HepG2 (cell line): ENCODE data around the gene VASN. TPM values are rescaled to one million over a fixed set of nuclear protein-coding genes. Genes with fewer than 3 reads are reported as not detected.

Experiments used
- ATAC-seq: fragments of 200-7000 bp; cut with Tn5 transposase; 3 replicates; pipeline ENCODE4 v1.9.1; 2020; ENCODE audit warnings: mild to moderate bottlenecking, moderate library complexity
- BruUV-seq: library from RNA; stranded (reverse); fragments of 400-500 nt; replicated peaks from 2 replicates; lab custom pipeline; 2021; lab: Mats Ljungman, UMichigan
- CTCF ChIA-PET: fragments of 300-600 bp; formaldehyde crosslinking; extraction: SDS; loops from one replicate; lab custom pipeline; 2021; ENCODE audit warnings: low total read pairs, inconsistent platforms, low intra/inter-chr PET ratio; lab: Yijun Ruan, JAX
- POLR2A ChIA-PET: fragments of 350-600 bp; sonication (Branson Sonifier 250); formaldehyde crosslinking; loops from one replicate; lab custom pipeline; 2020; ENCODE audit warnings: antibody characterized with exemption, inconsistent platforms; lab: Yijun Ruan, JAX
- DNase-seq: peaks from one replicate; pipeline ENCODE4 v3.0.0-alpha.2; 2015; ENCODE audit warnings: low spot score
- FAIRE-seq: peaks from 3 replicates; lab custom pipeline; 2011; peaks lifted over from hg19 to GRCh38; lab: Jason Lieb, UNC
- H2AFZ ChIP-seq: one replicate; pipeline ENCODE4 v1.6.1; 2011; ENCODE audit warnings: low read length, inconsistent platforms
- H3K27ac ChIP-seq: fragments of 300-600 bp; 3 replicates; pipeline ENCODE4 v1.8.0; 2011; ENCODE audit warnings: mixed run types, mild to moderate bottlenecking, mixed read lengths, low read length, inconsistent platforms; ENCODE audit not compliant: insufficient read depth; ENCODE audit errors: extremely low read length
- H3K27me3 ChIP-seq, 2 experiments: fragments of 200-600 bp in 1 of 2; 2 replicates in 1 of 2; 3 replicates in 1 of 2; pipeline versions ENCODE4 v1.6.0 to v1.8.0; 2011; ENCODE audit warnings: low read length in 2 of 2, mild to moderate bottlenecking in 2 of 2, moderate library complexity in 2 of 2, inconsistent platforms in 1 of 2; ENCODE audit not compliant: insufficient read depth in 2 of 2, control insufficient read depth in 1 of 2
- H3K36me3 ChIP-seq, 2 experiments: fragments of 200-600 bp in 1 of 2; replicated peaks in 1 of 2; 2 replicates in 1 of 2; 3 replicates in 1 of 2; pipeline versions ENCODE4 v1.5.1 to v1.8.0; 2011; ENCODE audit warnings: low read length in 2 of 2, inconsistent platforms in 1 of 2; ENCODE audit not compliant: insufficient read depth in 2 of 2, control insufficient read depth in 1 of 2
- H3K4me1 ChIP-seq: 2 replicates; pipeline ENCODE4 v1.5.1; 2012; ENCODE audit warnings: low read length, inconsistent platforms; ENCODE audit not compliant: insufficient read depth
- H3K4me2 ChIP-seq: 2 replicates; pipeline ENCODE4 v1.6.0; 2011; ENCODE audit warnings: low read depth, low read length, inconsistent platforms
- H3K4me3 ChIP-seq, 3 experiments: fragments of 200-600 bp in 1 of 3; sonication (generic), shearing (Covaris generic) in 1 of 3; replicated peaks in 1 of 3; 2 replicates each; pipeline ENCODE4 v1.5.1; 2011 to 2016; ENCODE audit warnings: low read length in 3 of 3, inconsistent platforms in 2 of 3, low read depth in 2 of 3, mild to moderate bottlenecking in 2 of 3, control low read depth in 1 of 3, mixed read lengths in 1 of 3; ENCODE audit not compliant: insufficient read depth in 1 of 3
- H3K79me2 ChIP-seq: one replicate; pipeline ENCODE4 v1.6.1; 2011; ENCODE audit warnings: low read length, inconsistent platforms; ENCODE audit not compliant: insufficient read depth
- H3K9ac ChIP-seq: 2 replicates; pipeline ENCODE4 v1.6.0; 2011; ENCODE audit warnings: mild to moderate bottlenecking, low read depth, low read length, inconsistent platforms; ENCODE audit not compliant: insufficient read depth
- H3K9me3 ChIP-seq: 2 replicates; pipeline ENCODE4 v1.5.1; 2012; ENCODE audit warnings: mild to moderate bottlenecking, low read length
- H4K20me1 ChIP-seq: 2 replicates; pipeline ENCODE4 v1.6.0; 2011; ENCODE audit warnings: inconsistent platforms, mild to moderate bottlenecking, low read length, moderate library complexity; ENCODE audit not compliant: insufficient read depth
- AGO1 ChIP-seq: fragments of 200-400 bp; formaldehyde crosslinking; IDR thresholded peaks from 2 replicates; pipeline ENCODE4 v1.6.1; 2017; ENCODE audit warnings: mild to moderate bottlenecking, low read depth, low read length, moderate library complexity; ENCODE audit not compliant: poor library complexity, severe bottlenecking
- ATF1 ChIP-seq: IDR thresholded peaks from 2 replicates; pipeline ENCODE4 v1.6.1; 2016; ENCODE audit warnings: mild to moderate bottlenecking, control low read depth
- BRD4 ChIP-seq: sonication (generic); formaldehyde crosslinking; IDR thresholded peaks from 2 replicates; pipeline ENCODE4 v1.4.0; 2020; ENCODE audit warnings: missing genetic modification reagents
- KDM3A ChIP-seq: IDR thresholded peaks from 2 replicates; pipeline ENCODE4 v1.6.1; 2018; ENCODE audit warnings: low read depth, missing compliant biosample characterization
- MEIS2 ChIP-seq: sonication (generic); formaldehyde crosslinking; IDR thresholded peaks from 2 replicates; pipeline ENCODE4 v1.9.0; 2021; ENCODE audit warnings: mild to moderate bottlenecking, missing genetic modification reagents
- MNT ChIP-seq: fragments of 450-650 bp; IDR thresholded peaks from 2 replicates; pipeline ENCODE4 v1.6.1; 2016
- SETDB1 ChIP-seq: sonication (generic); formaldehyde crosslinking; IDR thresholded peaks from 2 replicates; pipeline ENCODE4 v1.5.1; 2020; ENCODE audit warnings: missing genetic modification reagents, mild to moderate bottlenecking, borderline replicate concordance
- SMARCC2 ChIP-seq: fragments of 450-650 bp; IDR thresholded peaks from 2 replicates; pipeline ENCODE4 v1.6.1; 2017; ENCODE audit warnings: antibody characterized with exemption, mild to moderate bottlenecking
- TARDBP ChIP-seq: sonication (generic); formaldehyde crosslinking; IDR thresholded peaks from 2 replicates; pipeline ENCODE4 v1.8.0; 2022; ENCODE audit warnings: mild to moderate bottlenecking, missing genetic modification reagents
- ZNF44 ChIP-seq: sonication (generic); formaldehyde crosslinking; IDR thresholded peaks from 2 replicates; pipeline ENCODE4 v1.5.1; 2020; ENCODE audit warnings: mild to moderate bottlenecking, missing genetic modification reagents
- ZNF562 ChIP-seq: sonication (generic); formaldehyde crosslinking; IDR thresholded peaks from 2 replicates; pipeline ENCODE4 v1.8.0; 2022; ENCODE audit warnings: missing genetic modification reagents, borderline replicate concordance
- ZNF629 ChIP-seq: sonication (generic); formaldehyde crosslinking; conservative IDR thresholded peaks from 2 replicates; pipeline ENCODE4 v1.5.0; 2020; ENCODE audit warnings: missing genetic modification reagents
- ZNF720 ChIP-seq: sonication (generic); formaldehyde crosslinking; IDR thresholded peaks from 2 replicates; pipeline ENCODE4 v1.4.0; 2020; ENCODE audit warnings: missing genetic modification reagents
- WGBS: methylation state at CpG from one replicate; pipeline ENCODE4 v1.1.6; 2017; ENCODE audit warnings: low lambda C conversion rate; 5-methylcytosine and 5-hydroxymethylcytosine counted together
- in situ Hi-C: cut with HindIII; loops from 2 replicates; pipeline ENCODE4 v1.10.0; 2017; ENCODE audit warnings: low pct_unique_long_range_greater_than_20kb; ENCODE audit not compliant: extremely low pct_ligation_motif_present
- intact Hi-C: fragments of 100-400 bp; cut with micrococcal nuclease; formaldehyde crosslinking; loops from one replicate; pipeline ENCODE4 v1.10.0; 2022; ENCODE audit not compliant: unreplicated experiment
- polyA plus RNA-seq, 8 experiments: library from polyadenylated mRNA; depleted of rRNA in 3 of 8; stranded (reverse) in 7 of 8; unstranded in 1 of 8; fragments of >200 nt; fragmentation: Illumina TruSeq in 4 of 8; extraction: Trizol in 4 of 8; gene quantifications; 2 replicates each; pipeline versions ENCODE4 v1.2.1 to v1.2.3, GENCODE V29; 2011 to 2016; ENCODE audit warnings: low read depth in 4 of 8, missing spikeins in 1 of 8, mixed read lengths in 1 of 8; ENCODE audit not compliant: insufficient read depth in 1 of 8
- total RNA-seq, 5 experiments: library from RNA; depleted of rRNA; stranded (reverse); fragments of >200 nt; fragmentation: Illumina TruSeq; extraction: Trizol; gene quantifications; 2 replicates each; pipeline ENCODE4 v1.2.3, GENCODE V29; 2016; ENCODE audit warnings: low read depth in 1 of 5
- TF ChIP-seq, protein P1 (sequence below): IDR thresholded peaks from 2 replicates; pipeline ENCODE4 v1.6.1; 2016; ENCODE audit warnings: missing genetic modification reagents, missing compliant biosample characterization

Gene VASN
- total and polyA plus RNA-seq, 2 of the 13 experiments (the other 11 are each of a cell fraction or from before 2014, with no cell fraction given): 8.4 to 18.2 TPM

GRCh38 chr16:4410335-4411075 is 38.9 kb downstream of the VASN start:
- no peak for ATAC-seq
- Histone ChIP-seq H3K27me3 (no peaks in the 10 kb centered on the region; a peak in 1 of 5 replicates), H3K4me2 (no peak overlapping the region), H3K9me3 (no peaks in the 10 kb centered on the region), H3K9ac (no peak overlapping the region), H3K79me2 (peaks cover 14% of the 10 kb centered on the region), H3K4me1 (peaks cover 14% of the 10 kb centered on the region), H3K27ac (no peak overlapping the region), H3K36me3 (peaks cover 5 to 25% of the 10 kb centered on the region in 2 experiments; a peak in 3 of 5 replicates), H3K4me3 (no peak overlapping the region), H4K20me1 (no peaks in the 10 kb centered on the region), H2AFZ (no peak overlapping the region)
- TF ChIP-seq TARDBP (CRISPR knock-in tag): no peak
- TF ChIP-seq ZNF629: peak; percentile 65
- TF ChIP-seq, protein P1, sequence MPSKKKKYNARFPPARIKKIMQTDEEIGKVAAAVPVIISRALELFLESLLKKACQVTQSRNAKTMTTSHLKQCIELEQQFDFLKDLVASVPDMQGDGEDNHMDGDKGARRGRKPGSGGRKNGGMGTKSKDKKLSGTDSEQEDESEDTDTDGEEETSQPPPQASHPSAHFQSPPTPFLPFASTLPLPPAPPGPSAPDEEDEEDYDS (CRISPR knock-in tag): no peak
- DNase-seq: no peak
- CTCF ChIA-PET: interaction anchor here (0.7 kb wide), 1 partner anchor 52 kb away, joined by 3 read pairs; no protein-coding TSS in a partner anchor
- WGBS: 98% methylated on average over 15 of the region's 15 CpGs
- BruUV-seq: no TSS peak
- in situ Hi-C loops (no loop called here), intact Hi-C loops (no loop called here)
- POLR2A ChIA-PET: no interaction called here
- FAIRE-seq: no peak

GRCh38 chr16:4411684-4412083 is 40.0 kb downstream of the VASN start:
- no peak for ATAC-seq
- WGBS: 94% methylated on average over 12 of the region's 16 CpGs
- TF ChIP-seq ZNF562 (CRISPR knock-in tag) (no peak), SETDB1 (CRISPR knock-in tag) (no peak), KDM3A (CRISPR knock-in tag) (no peak), ZNF44 (CRISPR knock-in tag) (no peak), SMARCC2 (no peak), ZNF720 (CRISPR knock-in tag) (no peak), BRD4 (CRISPR knock-in tag) (no peak), ATF1 (CRISPR knock-in tag) (no peak), AGO1 (no peak), MNT (no peak), MEIS2 (no peak)

More at GRCh38 chr16:4411684-4412083, 40.0 kb downstream of the VASN start:
- Histone ChIP-seq H3K4me3 (no peak overlapping the region), H3K9ac (no peak overlapping the region), H3K9me3 (no peaks in the 10 kb centered on the region), H2AFZ (no peak overlapping the region), H3K79me2 (peaks cover 14% of the 10 kb centered on the region), H3K4me1 (peaks cover 14% of the 10 kb centered on the region), H4K20me1 (no peaks in the 10 kb centered on the region), H3K27me3 (no peaks in the 10 kb centered on the region; a peak in 1 of 5 replicates), H3K36me3 (peaks cover 4 to 25% of the 10 kb centered on the region in 2 experiments; a peak in 3 of 5 replicates), H3K4me2 (no peak overlapping the region), H3K27ac (no peak overlapping the region)
- in situ Hi-C loops: no loop called here
- CTCF ChIA-PET: no interaction called here
- FAIRE-seq (no peak), DNase-seq (no peak)
- BruUV-seq: no TSS peak
- intact Hi-C loops: no loop called here
- POLR2A ChIA-PET: no interaction called here
